ENCODE data around the gene SEPTIN8.
"Not testable (repeated sequence)": the region's sequence is repeated elsewhere in the genome, so short reads cannot be mapped to it uniquely, and the experiment has no call there.

SEPTIN8 gene

GRCh38 chr5:132810605-132811004 lies 33.6 kb upstream of the SEPTIN8 start:
- H3K4me1 ChIP-seq (ENCODE audit: control insufficient read depth, insufficient read depth, low read length) = peaks cover 7% of the 10 kb centered on the region
- peaks cover 20% of the 10 kb centered on the region for H3K27me3 ChIP-seq (replicated peaks; ENCODE audit: control insufficient read depth, insufficient read depth, low read length)
- no peak overlapping the region for H3K9ac ChIP-seq (ENCODE audit: low read length)
- H3K4me3 ChIP-seq (ENCODE audit: low read length) = no peak overlapping the region
- no peak for DNase-seq (ENCODE audit: low read depth)
- no peaks in the 10 kb centered on the region for H3K36me3 ChIP-seq (ENCODE audit: control insufficient read depth, insufficient read depth, low read length, severe bottlenecking)
- H3K9me3 ChIP-seq (ENCODE audit: control insufficient read depth, low read length) = no peaks in the 10 kb centered on the region

DNA sequence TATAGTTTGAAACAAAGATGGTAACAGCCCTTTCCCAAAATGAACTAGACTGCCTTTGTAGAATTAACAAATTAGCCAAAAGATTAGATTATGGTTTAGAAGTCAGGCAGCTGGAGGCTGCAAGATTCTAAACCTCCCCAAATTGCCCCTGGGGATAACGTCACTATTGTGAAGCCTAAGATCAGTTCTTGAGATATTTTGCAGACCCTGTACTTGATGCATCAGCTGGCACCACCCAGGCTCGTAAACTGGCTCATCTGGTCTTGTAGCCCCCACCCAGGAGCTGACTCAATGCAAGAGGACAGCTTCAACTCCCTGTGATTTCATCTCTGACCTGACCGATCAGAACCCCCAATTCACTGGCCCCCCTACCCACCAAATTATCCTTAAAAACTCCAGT lies 31.8 kb upstream of the SEPTIN8 start:
- Histone ChIP-seq H3K9me3 (ENCODE audit: control insufficient read depth, low read length) (no peaks in the 10 kb centered on the region), H3K4me1 (ENCODE audit: control insufficient read depth, insufficient read depth, low read length) (no peaks in the 10 kb centered on the region), H3K4me3 (ENCODE audit: low read length) (no peak overlapping the region), H3K27me3 (replicated peaks; ENCODE audit: control insufficient read depth, insufficient read depth, low read length) (peaks cover 20% of the 10 kb centered on the region), H3K9ac (ENCODE audit: low read length) (no peak overlapping the region), H3K36me3 (ENCODE audit: control insufficient read depth, insufficient read depth, low read length, severe bottlenecking) (no peaks in the 10 kb centered on the region)
- DNase-seq (ENCODE audit: low read depth) = no peak

GRCh38 chr5:132808448-132808847 lies 31.4 kb upstream of the SEPTIN8 start:
- no peak overlapping the region for H3K9ac ChIP-seq (ENCODE audit: low read length)
- no peaks in the 10 kb centered on the region for H3K36me3 ChIP-seq (ENCODE audit: control insufficient read depth, insufficient read depth, low read length, severe bottlenecking)
- no peaks in the 10 kb centered on the region for H3K9me3 ChIP-seq (ENCODE audit: control insufficient read depth, low read length)
- no peak overlapping the region for H3K4me3 ChIP-seq (ENCODE audit: low read length)
- H3K4me1 ChIP-seq (ENCODE audit: control insufficient read depth, insufficient read depth, low read length) = no peaks in the 10 kb centered on the region
- H3K27me3 ChIP-seq (replicated peaks; ENCODE audit: control insufficient read depth, insufficient read depth, low read length) = peaks cover 20% of the 10 kb centered on the region
- DNase-seq (ENCODE audit: low read depth) = no peak

GRCh38 chr5:132807163-132807838 lies 30.3 kb upstream of the SEPTIN8 start:
- no peaks in the 10 kb centered on the region for H3K4me1 ChIP-seq (ENCODE audit: control insufficient read depth, insufficient read depth, low read length)
- H3K27me3 ChIP-seq (replicated peaks; ENCODE audit: control insufficient read depth, insufficient read depth, low read length) = peaks cover 19% of the 10 kb centered on the region
- no peaks in the 10 kb centered on the region for H3K9me3 ChIP-seq (ENCODE audit: control insufficient read depth, low read length)
- H3K36me3 ChIP-seq (ENCODE audit: control insufficient read depth, insufficient read depth, low read length, severe bottlenecking) = no peaks in the 10 kb centered on the region
- H3K4me3 ChIP-seq (ENCODE audit: low read length) = no peak overlapping the region
- no peak for DNase-seq (ENCODE audit: low read depth)
- H3K9ac ChIP-seq (ENCODE audit: low read length) = no peak overlapping the region

GRCh38 chr5:132806804-132807162 lies 29.7 kb upstream of the SEPTIN8 start:
- not testable (repeated sequence) for H3K4me3 ChIP-seq (ENCODE audit: low read length); DNase-seq (ENCODE audit: low read depth); H3K36me3 ChIP-seq (ENCODE audit: control insufficient read depth, insufficient read depth, low read length, severe bottlenecking); H3K9ac ChIP-seq (ENCODE audit: low read length); H3K9me3 ChIP-seq (ENCODE audit: control insufficient read depth, low read length); H3K4me1 ChIP-seq (ENCODE audit: control insufficient read depth, insufficient read depth, low read length)
- peaks cover 19% of the 10 kb centered on the region for H3K27me3 ChIP-seq (replicated peaks; ENCODE audit: control insufficient read depth, insufficient read depth, low read length)

GRCh38 chr5:132805872-132806271 lies 28.8 kb upstream of the SEPTIN8 start:
- not testable (repeated sequence) for DNase-seq (ENCODE audit: low read depth)

GRCh38 chr5:132804219-132804618 lies 27.2 kb upstream of the SEPTIN8 start:
- H3K9me3 ChIP-seq (ENCODE audit: control insufficient read depth, low read length); H3K36me3 ChIP-seq (ENCODE audit: control insufficient read depth, insufficient read depth, low read length, severe bottlenecking); H3K4me1 ChIP-seq (ENCODE audit: control insufficient read depth, insufficient read depth, low read length); H3K4me3 ChIP-seq (ENCODE audit: low read length); H3K9ac ChIP-seq (ENCODE audit: low read length); DNase-seq (ENCODE audit: low read depth): not testable (repeated sequence)
- peaks cover 26% of the 10 kb centered on the region for H3K27me3 ChIP-seq (replicated peaks; ENCODE audit: control insufficient read depth, insufficient read depth, low read length)

More at GRCh38 chr5:132805872-132806271, 28.8 kb upstream of the SEPTIN8 start:
- not testable (repeated sequence) for H3K36me3 ChIP-seq (ENCODE audit: control insufficient read depth, insufficient read depth, low read length, severe bottlenecking); H3K4me3 ChIP-seq (ENCODE audit: low read length); H3K9ac ChIP-seq (ENCODE audit: low read length); H3K9me3 ChIP-seq (ENCODE audit: control insufficient read depth, low read length); H3K4me1 ChIP-seq (ENCODE audit: control insufficient read depth, insufficient read depth, low read length)
- H3K27me3 ChIP-seq (replicated peaks; ENCODE audit: control insufficient read depth, insufficient read depth, low read length) = peaks cover 21% of the 10 kb centered on the region

GRCh38 chr5:132802685-132803066 lies 25.6 kb upstream of the SEPTIN8 start:
- not testable (repeated sequence) for H3K4me1 ChIP-seq (ENCODE audit: control insufficient read depth, insufficient read depth, low read length); H3K9me3 ChIP-seq (ENCODE audit: control insufficient read depth, low read length); DNase-seq (ENCODE audit: low read depth); H3K36me3 ChIP-seq (ENCODE audit: control insufficient read depth, insufficient read depth, low read length, severe bottlenecking); H3K4me3 ChIP-seq (ENCODE audit: low read length); H3K9ac ChIP-seq (ENCODE audit: low read length)
- H3K27me3 ChIP-seq (replicated peaks; ENCODE audit: control insufficient read depth, insufficient read depth, low read length) = peaks cover 26% of the 10 kb centered on the region

DNA sequence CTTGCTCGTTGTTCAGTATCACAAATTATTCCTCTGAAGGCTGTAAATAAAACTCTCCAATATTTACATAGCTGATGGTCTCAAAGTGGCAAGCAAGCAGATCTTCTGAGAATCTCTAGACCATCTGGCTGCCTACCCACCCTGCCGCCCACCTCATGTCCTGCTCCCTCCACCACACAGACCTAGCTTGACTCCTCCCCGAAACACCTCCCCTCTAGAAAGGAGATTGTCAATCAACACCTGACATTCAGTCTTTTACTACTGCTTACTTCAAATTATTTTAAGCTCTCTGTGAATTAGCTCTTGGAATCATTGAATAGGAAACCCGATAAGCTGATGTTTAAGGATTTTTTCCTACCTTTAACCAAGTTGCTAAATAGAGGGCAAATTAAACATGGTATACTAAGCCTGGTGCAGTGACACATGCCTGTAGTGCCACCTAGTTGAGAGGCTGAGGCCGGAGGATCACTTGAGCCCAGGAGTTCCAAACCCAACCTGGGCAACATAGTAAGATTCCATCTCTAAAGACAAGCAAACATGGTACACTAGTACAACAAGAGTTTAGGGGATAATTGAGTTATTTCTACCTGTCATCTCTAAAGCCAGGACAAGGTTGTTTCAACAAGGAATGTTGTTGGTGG lies 25.1 kb upstream of the SEPTIN8 start:
- H3K36me3 ChIP-seq (ENCODE audit: control insufficient read depth, insufficient read depth, low read length, severe bottlenecking) = no peaks in the 10 kb centered on the region
- H3K27me3 ChIP-seq (replicated peaks; ENCODE audit: control insufficient read depth, insufficient read depth, low read length) = peaks cover 26% of the 10 kb centered on the region
- no peak overlapping the region for H3K9ac ChIP-seq (ENCODE audit: low read length)
- H3K9me3 ChIP-seq (ENCODE audit: control insufficient read depth, low read length) = no peaks in the 10 kb centered on the region
- no peaks in the 10 kb centered on the region for H3K4me1 ChIP-seq (ENCODE audit: control insufficient read depth, insufficient read depth, low read length)
- DNase-seq (ENCODE audit: low read depth) = no peak
- H3K4me3 ChIP-seq (ENCODE audit: low read length) = no peak overlapping the region

DNA sequence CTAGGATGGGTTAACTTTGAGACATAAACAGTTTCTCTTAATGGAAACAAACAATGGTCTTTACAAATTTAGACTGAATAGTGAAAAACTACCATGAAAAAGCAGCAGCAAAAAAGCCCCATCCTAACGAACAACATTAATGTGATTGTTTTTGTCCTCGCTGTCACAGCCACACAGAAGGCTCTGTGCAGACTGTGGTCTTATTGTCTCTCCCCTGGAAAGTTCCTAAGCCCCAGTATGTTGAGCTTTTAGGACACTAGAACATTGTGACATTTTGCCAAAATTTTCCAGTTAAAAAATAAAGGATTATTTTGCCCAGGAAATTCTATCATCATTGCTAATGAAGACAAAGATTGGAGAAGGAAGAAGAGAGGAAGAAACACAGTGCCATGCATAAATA lies 23.5 kb upstream of the SEPTIN8 start:
- DNase-seq (ENCODE audit: low read depth) = no peak
- H3K4me3 ChIP-seq (ENCODE audit: low read length) = no peak overlapping the region

DNA sequence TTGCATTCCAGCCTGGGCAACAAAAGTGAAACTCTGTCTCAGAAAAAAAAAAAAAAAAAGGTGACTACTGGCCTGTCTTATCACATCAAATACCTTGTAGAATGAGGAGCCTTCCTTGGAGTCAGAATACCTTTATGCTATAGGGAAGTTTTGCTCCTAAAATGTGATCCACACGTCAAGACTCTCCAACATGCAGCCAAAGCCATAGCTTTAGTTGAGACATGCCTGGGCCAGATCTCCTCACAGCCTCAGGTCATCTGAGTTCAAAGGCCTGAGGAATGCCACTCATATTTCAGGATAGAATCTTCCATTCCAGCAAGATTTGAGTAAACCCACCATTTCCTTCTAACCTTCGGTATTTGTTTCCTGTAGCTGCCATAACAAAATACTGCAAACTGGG lies 22.4 kb upstream of the SEPTIN8 start:
- no peaks in the 10 kb centered on the region for H3K9me3 ChIP-seq (ENCODE audit: control insufficient read depth, low read length)
- no peak overlapping the region for H3K4me3 ChIP-seq (ENCODE audit: low read length)
- no peaks in the 10 kb centered on the region for H3K36me3 ChIP-seq (ENCODE audit: control insufficient read depth, insufficient read depth, low read length, severe bottlenecking)
- H3K27me3 ChIP-seq (replicated peaks; ENCODE audit: control insufficient read depth, insufficient read depth, low read length) = peaks cover 26% of the 10 kb centered on the region
- H3K9ac ChIP-seq (ENCODE audit: low read length) = no peak overlapping the region
- no peaks in the 10 kb centered on the region for H3K4me1 ChIP-seq (ENCODE audit: control insufficient read depth, insufficient read depth, low read length)
- DNase-seq (ENCODE audit: low read depth) = no peak

More for the DNA sequence above, 23.5 kb upstream of the SEPTIN8 start:
- Histone ChIP-seq H3K36me3 (ENCODE audit: control insufficient read depth, insufficient read depth, low read length, severe bottlenecking) (no peaks in the 10 kb centered on the region), H3K4me1 (ENCODE audit: control insufficient read depth, insufficient read depth, low read length) (no peaks in the 10 kb centered on the region), H3K27me3 (replicated peaks; ENCODE audit: control insufficient read depth, insufficient read depth, low read length) (peaks cover 26% of the 10 kb centered on the region), H3K9me3 (ENCODE audit: control insufficient read depth, low read length) (no peaks in the 10 kb centered on the region), H3K9ac (ENCODE audit: low read length) (no peak overlapping the region)

GRCh38 chr5:132797651-132798050 lies 20.6 kb upstream of the SEPTIN8 start:
- Histone ChIP-seq H3K9me3 (ENCODE audit: control insufficient read depth, low read length) (no peaks in the 10 kb centered on the region), H3K4me3 (ENCODE audit: low read length) (no peak overlapping the region), H3K36me3 (ENCODE audit: control insufficient read depth, insufficient read depth, low read length, severe bottlenecking) (no peaks in the 10 kb centered on the region), H3K27me3 (replicated peaks; ENCODE audit: control insufficient read depth, insufficient read depth, low read length) (peaks cover 28% of the 10 kb centered on the region), H3K4me1 (ENCODE audit: control insufficient read depth, insufficient read depth, low read length) (no peaks in the 10 kb centered on the region), H3K9ac (ENCODE audit: low read length) (no peak overlapping the region)
- DNase-seq (ENCODE audit: low read depth) = peak; percentile 52
